Measurements from ENCODE around the gene ZNF511. TPM values are rescaled to one million over a fixed set of nuclear protein-coding genes. Genes with fewer than 3 reads are reported as not detected.

The ZNF511 gene
- total and polyA plus RNA-seq, 10 donors: 26.3 to 50.6 (median 30.5) TPM

DNA sequence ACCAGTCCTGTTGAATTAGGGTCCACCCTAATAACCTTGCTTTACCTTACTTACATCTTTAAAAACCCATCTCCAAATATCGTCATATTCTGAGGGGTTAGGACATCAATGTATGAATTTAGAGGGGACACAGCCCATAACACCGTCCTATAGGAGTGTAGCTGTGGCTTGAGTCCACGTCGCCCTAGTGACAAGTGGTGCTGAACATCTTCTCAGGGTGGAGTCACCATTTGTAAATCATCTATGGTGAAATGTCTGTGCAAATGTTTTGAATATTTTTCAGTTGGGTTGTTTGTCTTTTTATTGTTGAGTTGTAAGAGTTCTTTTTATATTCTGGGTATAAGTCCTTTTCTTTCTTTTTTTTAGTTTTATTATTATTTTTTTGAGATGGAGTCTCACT is 33.3 kb downstream of the ZNF511 start:
- H3K27me3 ChIP-seq (replicated peaks in 1 of 7): peaks cover 0 to 100% (median 34%) of the 10 kb centered on the region in 7 donors
- H3K36me3 ChIP-seq: no peaks in the 10 kb centered on the region
- peaks cover 0 to 6% (median under 1%) of the 10 kb centered on the region in 6 donors for H3K4me1 ChIP-seq
- intact Hi-C loops (cut with DNase I; ENCODE audit: low total_unique reads): no loop called here
- no peak overlapping the region for H3K4me3 ChIP-seq
- no peak overlapping the region for H3K27ac ChIP-seq
- TF ChIP-seq POLR2AphosphoS5 (IDR thresholded peaks at IDR 0.05) (no peak), POLR2A (IDR thresholded peaks at IDR 0.05) (no peak)
- TF ChIP-seq, protein P1, sequence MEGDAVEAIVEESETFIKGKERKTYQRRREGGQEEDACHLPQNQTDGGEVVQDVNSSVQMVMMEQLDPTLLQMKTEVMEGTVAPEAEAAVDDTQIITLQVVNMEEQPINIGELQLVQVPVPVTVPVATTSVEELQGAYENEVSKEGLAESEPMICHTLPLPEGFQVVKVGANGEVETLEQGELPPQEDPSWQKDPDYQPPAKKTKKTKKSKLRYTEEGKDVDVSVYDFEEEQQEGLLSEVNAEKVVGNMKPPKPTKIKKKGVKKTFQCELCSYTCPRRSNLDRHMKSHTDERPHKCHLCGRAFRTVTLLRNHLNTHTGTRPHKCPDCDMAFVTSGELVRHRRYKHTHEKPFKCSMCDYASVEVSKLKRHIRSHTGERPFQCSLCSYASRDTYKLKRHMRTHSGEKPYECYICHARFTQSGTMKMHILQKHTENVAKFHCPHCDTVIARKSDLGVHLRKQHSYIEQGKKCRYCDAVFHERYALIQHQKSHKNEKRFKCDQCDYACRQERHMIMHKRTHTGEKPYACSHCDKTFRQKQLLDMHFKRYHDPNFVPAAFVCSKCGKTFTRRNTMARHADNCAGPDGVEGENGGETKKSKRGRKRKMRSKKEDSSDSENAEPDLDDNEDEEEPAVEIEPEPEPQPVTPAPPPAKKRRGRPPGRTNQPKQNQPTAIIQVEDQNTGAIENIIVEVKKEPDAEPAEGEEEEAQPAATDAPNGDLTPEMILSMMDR (IDR thresholded peaks at IDR 0.05 in 8 of 11, conservative IDR thresholded peaks at IDR 0.05 in 3 of 11): no peak
- WGBS, 5 donors: 83 to 94% (median 88%) methylated on average over 4 of the region's 4 CpGs
- no peaks in the 10 kb centered on the region for H3K9me3 ChIP-seq
- DNase-seq: no peak

DNA sequence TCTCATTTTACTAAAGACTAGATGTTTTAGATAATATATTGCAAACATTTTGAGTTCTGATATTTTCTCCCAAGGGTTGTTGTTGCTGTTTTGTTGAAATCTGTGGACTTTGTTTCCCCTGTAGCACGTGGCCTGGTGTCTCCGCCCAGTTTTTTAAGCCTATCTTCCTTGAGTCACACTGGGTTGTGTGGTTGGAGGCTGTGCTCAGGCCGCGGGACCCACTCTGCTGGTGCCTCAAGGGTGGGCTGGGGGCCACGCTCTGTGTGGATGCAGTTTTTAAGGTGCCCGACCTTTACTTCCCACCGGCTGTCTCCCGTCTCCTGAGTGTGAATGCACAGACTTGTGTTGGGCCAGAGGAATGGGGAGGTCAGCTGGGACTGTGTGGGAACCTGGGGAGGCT is 34.2 kb downstream of the ZNF511 start:
- H3K36me3 ChIP-seq: no peaks in the 10 kb centered on the region
- no peak for DNase-seq
- 71 to 86% (median 82%) methylated on average over 8 of the region's 8 CpGs for WGBS, 5 donors

DNA sequence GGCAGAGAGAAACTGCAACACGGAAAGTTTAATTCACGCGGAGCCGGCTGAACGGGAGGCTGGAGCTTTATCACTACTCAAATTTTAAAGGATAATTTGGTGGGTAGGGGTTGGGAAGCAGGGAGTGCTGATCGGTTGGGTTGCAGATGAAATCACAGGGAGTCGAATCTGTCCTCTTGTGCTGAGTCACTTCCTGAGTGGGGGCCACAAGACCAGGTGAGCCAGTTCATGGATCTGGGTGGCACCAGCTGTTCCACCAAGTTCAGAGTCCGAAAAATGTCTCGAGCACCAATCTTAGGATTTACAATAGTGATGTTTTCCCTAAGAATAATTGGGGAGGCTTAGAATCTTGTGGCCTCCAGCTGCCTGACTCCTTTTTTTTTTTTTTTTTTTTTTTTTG is 34.8 kb downstream of the ZNF511 start:
- no peak overlapping the region for H3K4me3 ChIP-seq
- TF ChIP-seq, protein P1 (IDR thresholded peaks at IDR 0.05 in 8 of 11, conservative IDR thresholded peaks at IDR 0.05 in 3 of 11): no peak
- TF ChIP-seq POLR2AphosphoS5 (IDR thresholded peaks at IDR 0.05) (no peak), POLR2A (IDR thresholded peaks at IDR 0.05) (no peak)
- no peaks in the 10 kb centered on the region for H3K36me3 ChIP-seq
- intact Hi-C loops (cut with DNase I; ENCODE audit: low total_unique reads): no loop called here
- H3K4me1 ChIP-seq: no peaks in the 10 kb centered on the region
- H3K9me3 ChIP-seq: no peaks in the 10 kb centered on the region
- WGBS, 5 donors: 59 to 71% (median 65%) methylated on average over 9 of the region's 9 CpGs
- H3K27ac ChIP-seq: no peak overlapping the region
- H3K27me3 ChIP-seq (replicated peaks in 1 of 7): peaks cover 0 to 100% (median 36%) of the 10 kb centered on the region in 7 donors
- DNase-seq: no peak

More for the DNA sequence above, 34.2 kb downstream of the ZNF511 start:
- no peaks in the 10 kb centered on the region for H3K4me1 ChIP-seq
- H3K9me3 ChIP-seq: no peaks in the 10 kb centered on the region
- intact Hi-C loops (cut with DNase I; ENCODE audit: low total_unique reads): no loop called here
- H3K27ac ChIP-seq: no peak overlapping the region
- TF ChIP-seq POLR2A (IDR thresholded peaks at IDR 0.05) (no peak), POLR2AphosphoS5 (IDR thresholded peaks at IDR 0.05) (no peak)
- TF ChIP-seq, protein P1 (IDR thresholded peaks at IDR 0.05 in 8 of 11, conservative IDR thresholded peaks at IDR 0.05 in 3 of 11): no peak
- H3K27me3 ChIP-seq (replicated peaks in 1 of 7): peaks cover 0 to 100% (median 33%) of the 10 kb centered on the region in 7 donors
- no peak overlapping the region for H3K4me3 ChIP-seq

DNA sequence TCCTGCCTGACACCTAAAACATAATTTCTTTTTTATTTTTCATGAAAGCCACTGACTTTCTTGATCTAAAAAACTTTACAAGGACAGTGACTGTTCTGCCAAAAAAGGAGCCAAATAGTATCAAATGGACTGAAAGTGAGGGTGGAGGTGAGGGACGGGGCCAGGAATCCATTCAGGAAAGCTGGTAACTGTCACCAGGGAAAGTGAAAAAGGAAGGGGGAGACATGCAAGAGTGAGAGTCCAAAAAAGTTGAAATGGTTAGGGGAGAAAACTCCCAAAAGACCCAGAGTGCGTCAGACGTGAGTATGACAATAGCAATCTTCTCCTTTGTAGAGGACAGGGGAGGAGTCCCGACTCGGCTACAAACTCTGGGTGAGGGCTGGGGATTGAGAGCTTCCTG is 35.5 kb downstream of the ZNF511 start:
- H3K27ac ChIP-seq: no peak overlapping the region
- TF ChIP-seq POLR2A (IDR thresholded peaks at IDR 0.05): no peak
- no peak for TF ChIP-seq POLR2AphosphoS5 (IDR thresholded peaks at IDR 0.05)
- TF ChIP-seq, protein P1 (IDR thresholded peaks at IDR 0.05 in 8 of 11, conservative IDR thresholded peaks at IDR 0.05 in 3 of 11): no peak
- WGBS, 5 donors: 65 to 77% (median 73%) methylated on average over 5 of the region's 5 CpGs
- H3K27me3 ChIP-seq (replicated peaks in 1 of 7): peaks cover 0 to 100% (median 36%) of the 10 kb centered on the region in 7 donors
- H3K4me3 ChIP-seq: no peak overlapping the region
- H3K9me3 ChIP-seq: no peaks in the 10 kb centered on the region
- no peaks in the 10 kb centered on the region for H3K36me3 ChIP-seq
- no peaks in the 10 kb centered on the region for H3K4me1 ChIP-seq
- intact Hi-C loops (cut with DNase I; ENCODE audit: low total_unique reads): no loop called here
- DNase-seq: no peak
